Panc1 (cell line): ENCODE results near the gene PTX4. TPM values are rescaled to one million over a fixed set of nuclear protein-coding genes. Genes with fewer than 3 reads are reported as not detected.

Source experiments
- ATAC-seq: fragments of 200-7000 bp; cut with Tn5 transposase; 2 replicates; pipeline ENCODE4 v1.9.1; 2020; ENCODE audit warnings: mild to moderate bottlenecking, moderate library complexity
- BruUV-seq: library from RNA; stranded (reverse); fragments of 400-500 nt; replicated peaks from 2 replicates; lab custom pipeline; 2021; lab: Mats Ljungman, UMichigan
- CTCF ChIA-PET: fragments of 300-600 bp; sonication (Branson Sonifier 250); formaldehyde crosslinking; loops from one replicate; lab custom pipeline; 2022; ENCODE audit warnings: antibody characterized with exemption; lab: Charles Lee
- POLR2A ChIA-PET: fragments of 300-600 bp; sonication (Branson Sonifier 250); formaldehyde crosslinking; loops from one replicate; lab custom pipeline; 2022; ENCODE audit warnings: antibody characterized with exemption; lab: Charles Lee
- DNase-seq: peaks from one replicate; pipeline ENCODE4 v3.0.0-alpha.2; 2010; ENCODE audit warnings: low read depth, low spot score
- H3K27ac ChIP-seq: 2 replicates; pipeline ENCODE4 v1.5.1; 2011; ENCODE audit warnings: mild to moderate bottlenecking, low read length, inconsistent platforms
- H3K27me3 ChIP-seq: fragments of 200-500 bp; sonication (Bioruptor generic); 2 replicates; pipeline ENCODE4 v1.6.0; 2014; ENCODE audit warnings: low read length, inconsistent platforms; ENCODE audit not compliant: control insufficient read depth, insufficient read depth
- H3K36me3 ChIP-seq: fragments of 200-500 bp; sonication (Bioruptor generic); 2 replicates; pipeline ENCODE4 v1.5.1; 2014; ENCODE audit warnings: inconsistent platforms, mild to moderate bottlenecking, low read length, moderate library complexity; ENCODE audit not compliant: control insufficient read depth, insufficient read depth
- H3K4me1 ChIP-seq: 2 replicates; pipeline ENCODE4 v1.5.1; 2011; ENCODE audit warnings: inconsistent platforms, mild to moderate bottlenecking, low read length, moderate library complexity; ENCODE audit not compliant: control insufficient read depth, insufficient read depth
- H3K4me3 ChIP-seq, 2 experiments: 2 replicates each; pipeline ENCODE4 v1.5.1; 2011 to 2012; ENCODE audit warnings: low read depth in 2 of 2, low read length in 2 of 2, mild to moderate bottlenecking in 2 of 2, inconsistent platforms in 1 of 2, moderate library complexity in 1 of 2
- H3K9me3 ChIP-seq: fragments of 200-500 bp; sonication (Bioruptor generic); 2 replicates; pipeline ENCODE4 v1.5.1; 2014; ENCODE audit warnings: low read depth, mild to moderate bottlenecking, inconsistent platforms, low read length, moderate library complexity; ENCODE audit not compliant: control insufficient read depth, insufficient read depth
- POLR2AphosphoS5 ChIP-seq: IDR thresholded peaks from 2 replicates; pipeline ENCODE4 v1.6.1; 2012; ENCODE audit warnings: mild to moderate bottlenecking, low read depth, low read length, moderate library complexity
- REST ChIP-seq, 2 experiments: IDR thresholded peaks; 2 replicates each; pipeline ENCODE4 v1.6.1; 2011 to 2012; ENCODE audit warnings: low read depth in 2 of 2, control low read depth in 1 of 2, low read length in 1 of 2, mild to moderate bottlenecking in 1 of 2, moderate library complexity in 1 of 2; ENCODE audit not compliant: insufficient read depth in 1 of 2
- SIN3A ChIP-seq: IDR thresholded peaks from 2 replicates; pipeline ENCODE4 v1.6.1; 2012; ENCODE audit warnings: low read depth, mild to moderate bottlenecking, low read length, moderate library complexity, borderline replicate concordance; ENCODE audit not compliant: insufficient read depth
- TCF7L2 ChIP-seq: IDR thresholded peaks from 2 replicates; pipeline ENCODE4 v1.6.1; 2011; ENCODE audit warnings: mild to moderate bottlenecking, low read depth, low read length, inconsistent platforms
- in situ Hi-C: cut with HindIII; loops from 2 replicates; pipeline ENCODE4 v1.10.0; 2016; ENCODE audit warnings: low sequenced_read_pairs, low pct_unique_long_range_greater_than_20kb
- intact Hi-C: fragments of 100-400 bp; cut with micrococcal nuclease; formaldehyde crosslinking; loops from one replicate; pipeline ENCODE4 v1.10.0; 2022; ENCODE audit not compliant: unreplicated experiment
- total RNA-seq: library from RNA; stranded (reverse); gene quantifications from one replicate; pipeline ENCODE4 v1.2.1, GENCODE V29; 2021; ENCODE audit not compliant: unreplicated experiment

The PTX4 gene
- total RNA-seq, 1 experiment from 2014 or later, result not detected

- CTCF ChIA-PET, result no interaction called here
- no peak for TF ChIP-seq SIN3A
- TF ChIP-seq TCF7L2, result no peak
- no peak for TF ChIP-seq REST (IDR thresholded peaks at IDR 0.05; ENCODE audit: insufficient read depth in 1 of 2, low read depth in 2 of 2, low read length in 1 of 2)
- TF ChIP-seq POLR2AphosphoS5, result no peak
Measured at GRCh38 chr16:1532081-1532760, 43.5 kb upstream of the PTX4 start.

GRCh38 chr16:1531638-1531910 lies 42.8 kb upstream of the PTX4 start:
- Histone ChIP-seq H3K4me3 (no peak overlapping the region), H3K9me3 (no peaks in the 10 kb centered on the region), H3K4me1 (no peaks in the 10 kb centered on the region), H3K36me3 (no peaks in the 10 kb centered on the region), H3K27ac (no peak overlapping the region), H3K27me3 (no peaks in the 10 kb centered on the region)
- TF ChIP-seq REST (IDR thresholded peaks at IDR 0.05; ENCODE audit: insufficient read depth in 1 of 2, low read depth in 2 of 2, low read length in 1 of 2), result no peak
- in situ Hi-C loops (no loop called here), intact Hi-C loops (no loop called here)
- CTCF ChIA-PET, result no interaction called here
- DNase-seq (no peak), ATAC-seq (no peak)
- BruUV-seq, result no TSS peak
- POLR2A ChIA-PET, result no interaction called here

More at GRCh38 chr16:1532081-1532760, 43.5 kb upstream of the PTX4 start:
- Histone ChIP-seq H3K27me3 (no peaks in the 10 kb centered on the region), H3K4me3 (no peak overlapping the region), H3K36me3 (no peaks in the 10 kb centered on the region), H3K9me3 (no peaks in the 10 kb centered on the region), H3K4me1 (no peaks in the 10 kb centered on the region), H3K27ac (no peak overlapping the region)
- intact Hi-C loops (no loop called here), in situ Hi-C loops (no loop called here)
- DNase-seq, result no peak
- BruUV-seq, result no TSS peak
- POLR2A ChIA-PET, result no interaction called here
- ATAC-seq, result no peak
